Hippocampal formation (tissue), 2 donors: ENCODE measurements around the gene CXCL11.
"Not testable (repeated sequence)": the region's sequence is repeated elsewhere in the genome, so short reads cannot be mapped to it uniquely, and the experiment has no call there.

Source experiments
- DNase-seq, 2 donors: peaks; one replicate each; lab custom pipeline; 2025; lab: John Stamatoyannopoulos, UW

Gene CXCL11

GRCh38 chr4:76035799-76036380 is at the start of gene CXCL11:
Gene CXCL11 (minus strand): TSS chr4:76036070. CDS start chr4:76035987, 83 bp downstream.
- DNase-seq: no peak

DNA sequence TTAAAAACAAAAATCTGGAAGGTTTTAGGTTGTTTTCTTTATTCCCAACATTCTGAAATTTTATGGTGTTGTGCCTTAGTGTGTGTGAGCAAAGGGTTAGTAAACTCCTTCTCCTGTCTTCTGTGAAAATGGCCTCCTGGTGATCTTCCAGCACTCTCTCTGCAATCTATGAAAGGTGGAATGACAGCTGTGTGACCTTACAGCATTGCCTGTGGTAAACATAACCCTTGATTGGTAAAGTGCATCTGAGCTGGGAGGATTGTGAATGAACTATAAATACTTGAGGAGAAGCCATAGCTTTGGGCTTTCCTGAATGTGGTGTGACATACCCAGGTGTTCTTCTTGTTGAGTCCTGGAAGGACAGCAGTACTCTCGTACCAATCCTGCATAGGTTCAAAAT is 48.7 kb upstream of the CXCL11 start:
- no peak for DNase-seq

DNA sequence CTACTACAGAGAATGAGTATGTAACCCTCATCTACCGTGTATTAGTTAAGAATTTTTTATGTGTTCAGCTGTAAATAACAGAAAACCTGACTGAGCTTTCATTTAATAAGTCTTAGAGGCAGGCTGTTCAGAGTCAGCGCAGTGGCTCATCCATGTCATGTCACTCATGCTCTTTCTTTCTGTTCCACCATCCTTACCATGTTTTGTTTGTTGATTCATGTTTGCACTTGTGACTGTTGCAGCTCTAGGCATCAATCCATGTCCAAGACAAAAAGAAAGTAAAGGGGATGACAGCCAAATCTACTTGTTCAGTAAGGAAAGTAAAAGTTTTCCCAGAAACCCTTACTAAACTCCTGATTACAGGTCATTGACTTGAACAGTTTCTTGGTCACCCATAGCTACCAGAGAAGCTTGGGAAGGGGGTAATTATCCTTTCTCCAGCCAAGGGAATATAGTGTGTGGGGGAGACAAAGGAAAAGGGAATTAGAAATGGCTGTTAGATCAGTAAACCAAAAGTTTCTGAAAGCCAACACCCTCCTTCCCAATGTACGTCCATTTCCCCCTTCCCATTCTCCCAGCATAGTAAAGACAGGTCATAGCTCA is 47.6 kb upstream of the CXCL11 start:
- DNase-seq: no peak

DNA sequence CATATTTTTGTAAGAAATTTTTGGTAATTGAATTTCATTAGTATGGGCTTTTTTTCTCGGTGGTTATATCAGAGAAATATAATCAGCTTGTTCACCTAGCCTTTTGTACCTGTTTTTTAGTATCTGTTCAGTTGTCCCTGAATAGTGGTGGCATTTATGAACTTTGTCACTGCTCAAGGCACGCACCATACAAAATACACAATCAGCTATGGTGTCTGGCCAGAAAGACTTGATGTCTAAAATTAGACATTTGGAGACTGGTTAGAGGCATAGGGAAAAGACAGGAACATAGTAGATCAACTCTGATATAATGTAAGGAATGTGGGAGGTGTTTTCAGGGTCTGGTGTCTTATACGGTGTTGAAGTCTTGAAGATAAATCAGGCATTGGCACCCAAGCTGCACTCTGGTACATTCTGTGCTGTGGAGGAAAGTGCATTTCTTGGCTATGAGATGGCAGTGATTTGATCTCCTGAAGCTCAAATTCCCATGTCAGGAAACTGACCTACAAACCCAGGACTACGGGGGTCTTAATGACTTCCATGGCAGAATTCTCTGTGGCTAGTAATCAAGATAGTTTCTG is 42.3 kb upstream of the CXCL11 start:
- DNase-seq: peak in 1 of 2 donors; percentile 7

GRCh38 chr4:76074993-76075600 is 39.2 kb upstream of the CXCL11 start:
- DNase-seq: no peak

- DNase-seq: peak; percentile 1 to 27
Observed at GRCh38 chr4:76074468-76074867, 38.6 kb upstream of the CXCL11 start, which contains the start of gene ART3. Gene ART3 (plus strand): TSS chr4:76074709. CDS start chr4:76075890, 1,181 bp downstream.

GRCh38 chr4:76072760-76073159 is 36.9 kb upstream of the CXCL11 start:
- no peak for DNase-seq

DNA sequence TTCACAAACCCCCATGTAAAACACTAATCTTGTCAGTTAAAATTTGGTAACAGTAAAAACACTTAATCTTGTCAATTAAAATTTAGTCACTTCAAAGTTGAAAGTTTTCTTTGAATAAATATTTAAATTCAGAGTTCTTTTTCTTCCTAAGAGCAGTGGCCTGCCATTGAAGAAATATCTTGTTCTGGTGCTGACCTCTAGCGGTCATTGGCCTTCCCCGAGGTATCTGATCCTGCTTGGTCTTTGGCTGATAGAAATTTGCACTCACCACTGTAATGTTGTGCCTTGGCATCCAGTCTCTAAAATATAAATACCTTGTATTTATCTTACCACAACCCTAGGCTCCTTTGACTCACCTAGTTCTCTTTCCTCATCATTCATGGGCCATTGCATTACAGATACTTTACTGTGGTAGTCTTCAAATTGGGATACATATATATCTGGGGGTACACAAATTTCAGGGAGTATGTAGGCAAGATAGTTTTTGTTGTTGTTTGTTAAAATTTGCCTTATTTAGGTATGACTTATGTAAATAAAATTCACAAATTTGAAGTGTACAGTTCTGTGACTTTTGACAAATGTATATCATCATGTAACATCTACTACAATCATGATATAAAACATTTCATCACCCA is 31.9 kb upstream of the CXCL11 start:
- peak; percentile 58 to 69 for DNase-seq

- DNase-seq: no peak
Observed at GRCh38 chr4:76066546-76066945, 30.7 kb upstream of the CXCL11 start.

DNA sequence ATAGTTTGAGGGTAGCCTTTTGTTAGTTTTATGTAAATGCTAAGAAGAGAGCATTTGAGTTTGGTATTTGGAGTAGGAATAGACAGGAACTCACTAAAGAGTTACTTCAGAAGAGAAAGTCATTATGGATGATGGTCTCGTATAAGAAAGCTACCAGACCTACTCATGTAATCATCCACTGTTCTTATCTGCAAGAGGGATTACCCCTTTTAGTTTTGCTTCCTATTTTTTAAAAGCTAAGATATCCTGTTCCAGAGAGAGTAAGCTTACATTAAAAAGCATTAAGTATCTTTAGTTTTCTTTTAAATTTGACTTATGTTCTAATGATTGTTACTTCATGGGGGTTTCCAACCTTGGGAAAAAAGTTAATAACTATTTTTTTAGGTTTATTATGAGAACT is 26.1 kb upstream of the CXCL11 start:
- no peak for DNase-seq

DNA sequence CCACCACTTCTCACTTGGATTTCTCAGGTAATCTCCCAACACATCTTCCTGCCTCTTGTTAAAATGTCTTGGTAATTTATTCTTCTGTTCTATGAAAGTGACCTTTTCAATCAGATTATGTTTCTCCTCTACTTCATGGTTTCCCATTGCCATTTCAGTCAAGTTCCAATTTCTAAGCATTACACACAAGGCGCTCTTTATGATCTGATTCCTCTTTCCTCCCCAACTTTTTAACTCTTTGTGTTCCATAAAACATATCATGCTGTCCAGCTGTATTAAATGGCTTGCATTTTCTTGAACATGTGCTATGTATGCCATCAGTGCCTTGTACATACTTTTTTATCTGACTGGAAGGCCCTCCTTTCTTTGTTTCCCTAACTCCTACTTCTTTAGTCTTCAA is 25.6 kb upstream of the CXCL11 start:
- no peak for DNase-seq

GRCh38 chr4:76060506-76060905 is 24.6 kb upstream of the CXCL11 start:
- no peak for DNase-seq

DNA sequence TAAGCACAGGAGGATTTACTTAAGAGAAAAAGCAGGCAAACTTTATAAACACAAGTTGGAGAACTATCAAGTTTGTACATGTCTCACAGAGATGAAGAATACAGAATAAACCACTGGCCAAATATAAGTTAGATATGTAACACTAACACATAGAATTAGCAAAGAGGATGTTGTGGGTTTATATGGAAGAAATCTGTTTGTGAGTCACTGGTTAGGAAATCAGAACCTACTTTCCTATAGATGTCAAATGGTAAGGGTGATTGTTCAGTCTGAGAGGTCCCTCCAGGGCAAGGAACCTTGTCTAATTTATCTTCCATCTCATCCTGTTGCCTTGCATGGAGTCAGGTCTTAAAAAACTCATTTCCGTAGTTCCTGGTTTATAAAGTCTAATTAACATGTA is 23.9 kb upstream of the CXCL11 start:
- no peak for DNase-seq

DNA sequence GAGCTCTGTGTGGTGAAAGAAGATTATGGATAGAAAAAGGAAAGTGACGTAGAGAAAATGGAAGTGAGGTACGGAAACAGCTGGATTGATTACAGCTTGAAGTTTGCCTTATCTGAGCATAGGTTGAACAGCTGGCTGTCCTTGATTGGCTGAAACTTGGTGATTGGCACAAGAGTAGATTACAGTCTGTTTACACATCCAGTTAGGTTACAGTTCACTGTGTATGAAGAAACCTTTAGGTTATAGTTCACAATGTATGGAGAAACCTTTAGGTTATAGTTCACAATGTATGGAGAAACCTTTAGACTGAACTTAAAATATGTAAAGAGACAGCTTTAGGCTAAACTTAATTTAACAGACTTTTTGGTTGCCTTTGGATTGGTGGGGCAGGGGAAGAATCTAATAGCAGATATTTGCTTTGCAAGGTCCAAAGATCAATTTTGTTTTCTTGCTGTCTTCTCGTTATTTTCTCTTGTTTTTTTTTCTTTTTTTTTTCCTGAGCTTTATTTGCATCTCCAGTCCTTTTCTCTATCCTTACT is 23.1 kb upstream of the CXCL11 start:
- no peak for DNase-seq

- DNase-seq: no peak
Observed at GRCh38 chr4:76058302-76058701, 22.4 kb upstream of the CXCL11 start.

DNA sequence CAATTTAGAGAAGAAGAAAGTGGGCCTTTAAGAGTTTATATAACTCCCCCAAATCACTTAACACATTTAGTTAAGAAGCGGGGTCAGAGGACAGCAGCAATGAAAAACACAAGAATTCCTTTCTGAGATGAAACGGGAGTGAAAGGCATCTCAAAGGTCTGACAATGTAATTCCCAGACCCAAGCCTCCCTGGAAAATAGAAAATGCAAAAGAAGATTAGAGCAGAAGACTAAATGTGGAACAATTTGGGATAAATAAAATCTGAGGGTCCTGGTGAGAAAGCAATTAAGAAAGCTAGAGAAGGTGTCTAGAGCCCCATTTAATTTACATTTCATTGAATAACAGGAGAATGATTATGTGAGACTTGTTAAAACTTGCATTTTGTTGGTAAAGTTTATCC is 19.6 kb upstream of the CXCL11 start:
- DNase-seq: no peak

DNA sequence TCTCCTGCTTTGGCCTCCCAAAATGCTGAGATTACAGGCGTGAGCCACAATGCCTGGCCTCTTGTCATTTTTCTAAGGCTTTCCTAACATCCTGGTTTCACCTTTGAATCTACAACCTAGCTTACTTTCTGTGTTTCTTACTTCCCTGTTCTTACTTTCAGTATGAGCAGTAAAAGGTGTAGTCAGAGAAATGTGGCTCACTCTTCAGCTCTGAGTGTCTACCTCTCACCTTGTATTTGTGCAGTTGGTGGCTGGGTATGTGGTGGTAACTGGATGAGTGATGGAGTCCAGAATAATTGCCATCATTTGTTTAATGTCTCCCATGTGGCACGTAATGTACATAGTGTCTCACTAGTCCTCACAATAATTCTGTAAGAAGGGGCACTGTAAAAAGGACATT is 19.1 kb upstream of the CXCL11 start:
- DNase-seq: no peak

DNA sequence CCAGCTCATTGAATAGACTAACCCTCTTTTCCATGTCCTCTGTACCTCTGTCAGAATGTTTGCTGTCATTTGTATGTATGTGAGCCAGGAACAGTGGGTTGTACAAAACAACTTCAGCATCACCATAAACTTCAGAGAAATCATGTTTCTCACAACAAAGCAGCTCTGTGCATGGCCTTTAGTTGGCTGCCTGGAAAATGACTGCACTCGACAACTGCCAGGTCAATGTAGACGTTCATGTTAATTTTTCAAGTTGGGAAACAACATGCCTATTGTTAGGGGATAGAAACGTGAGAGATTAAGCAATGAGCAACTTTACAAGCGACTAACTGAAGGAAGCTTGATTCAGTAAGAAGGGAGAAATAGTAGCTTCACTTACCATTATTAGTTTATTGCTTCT is 17.9 kb upstream of the CXCL11 start:
- DNase-seq: no peak

DNA sequence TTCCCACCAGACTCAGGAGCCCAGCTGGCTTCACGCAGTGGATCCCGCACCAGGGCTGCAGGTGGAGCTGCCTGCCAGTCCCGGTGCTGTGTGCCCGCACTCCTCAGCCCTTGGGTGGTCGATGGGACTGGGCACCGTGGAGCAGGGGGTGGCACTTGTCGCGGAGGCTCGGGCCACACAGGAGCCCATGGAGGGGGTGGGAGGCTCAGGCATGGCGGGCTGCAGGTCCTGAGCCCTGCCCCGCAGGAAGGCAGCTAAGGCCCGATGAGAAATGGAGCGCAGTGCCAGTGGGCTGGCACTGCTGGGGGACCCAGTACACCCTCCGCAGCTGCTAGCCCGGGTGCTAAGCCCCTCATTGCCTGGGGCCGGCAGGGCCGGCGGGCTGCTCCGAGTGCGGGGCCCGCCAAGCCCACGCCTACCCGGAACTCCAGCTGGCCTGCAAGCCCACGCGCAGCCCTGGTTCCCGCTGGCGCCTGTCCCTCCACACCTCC is 14.7 kb upstream of the CXCL11 start:
- DNase-seq: not testable (repeated sequence)

DNA sequence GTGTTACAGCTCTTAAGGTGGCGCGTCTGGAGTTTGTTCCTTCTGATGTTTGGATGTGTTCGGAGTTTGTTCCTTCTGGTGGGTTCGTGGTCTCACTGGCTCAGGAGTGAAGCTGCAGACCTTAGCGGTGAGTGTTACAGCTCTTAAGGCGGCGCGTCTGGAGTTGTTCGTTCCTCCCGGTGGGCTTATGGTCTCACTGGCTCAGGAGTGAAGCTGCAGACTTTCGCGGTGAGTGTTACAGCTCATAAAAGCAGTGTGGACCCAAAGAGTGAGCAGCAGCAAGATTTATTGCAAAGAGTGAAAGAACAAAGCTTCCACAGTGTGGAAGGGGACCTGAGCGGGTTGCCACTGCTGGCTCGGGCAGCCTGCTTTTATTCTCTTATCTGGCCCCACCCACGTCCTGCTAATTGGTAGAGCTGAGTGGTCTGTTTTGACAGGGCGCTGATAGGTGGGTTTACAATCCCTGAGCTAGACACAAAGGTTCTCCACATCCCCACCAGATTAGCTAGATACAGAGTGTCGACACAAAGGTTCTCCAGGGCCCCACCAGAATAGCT is 14.1 kb upstream of the CXCL11 start:
- DNase-seq: not testable (repeated sequence)

DNA sequence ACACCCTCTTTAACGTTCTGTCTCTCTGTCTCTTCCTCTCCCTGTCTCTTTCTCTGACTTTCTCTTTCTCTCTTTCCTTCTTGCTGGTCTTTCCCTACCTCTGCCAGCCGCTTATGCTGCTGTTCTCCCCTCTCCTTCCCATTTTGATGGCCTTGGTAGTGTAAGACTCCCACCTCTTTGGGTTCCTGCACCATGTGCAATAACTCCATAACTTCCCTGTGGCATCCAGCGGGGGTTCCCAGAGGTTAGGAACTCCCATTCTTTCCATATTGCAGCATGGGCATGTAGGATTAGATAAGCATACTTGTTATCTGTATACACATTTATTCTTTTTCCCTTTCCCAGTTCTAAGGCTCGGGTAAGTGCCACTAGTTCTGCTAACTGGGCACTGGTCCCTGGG is 8.8 kb upstream of the CXCL11 start:
- DNase-seq: not testable (repeated sequence)

DNA sequence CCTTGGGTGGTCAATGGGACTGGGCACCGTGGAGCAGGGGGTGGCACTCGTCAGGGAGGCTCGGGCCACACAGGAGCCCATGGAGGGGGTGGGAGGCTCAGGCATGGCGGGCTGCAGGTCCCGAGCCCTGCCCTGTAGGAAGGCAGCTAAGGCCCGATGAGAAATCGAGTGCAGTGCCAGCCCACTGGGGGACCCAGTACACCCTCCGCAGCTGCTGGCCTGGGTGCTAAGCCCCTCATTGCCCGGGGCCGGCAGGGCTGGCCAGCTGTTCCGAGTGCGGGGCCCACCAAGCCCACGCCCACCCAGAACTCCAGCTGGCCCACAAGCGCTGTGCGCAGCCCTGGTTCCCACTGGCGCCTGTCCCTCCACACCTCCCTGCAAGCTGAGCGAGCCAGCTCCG is 7.4 kb upstream of the CXCL11 start:
- not testable (repeated sequence) for DNase-seq
